Breast epithelium (tissue), 4 donors: ENCODE measurements around the gene OR56B4. TPM values are rescaled to one million over a fixed set of nuclear protein-coding genes. Genes with fewer than 3 reads are reported as not detected.
"Not testable (repeated sequence)": the region's sequence is repeated elsewhere in the genome, so short reads cannot be mapped to it uniquely, and the experiment has no call there.

Experiments
- DNase-seq, 2 donors: peaks; one replicate each; pipeline ENCODE4 v3.0.0-alpha.2; 2019; ENCODE audit warnings: low spot score in 2 of 2
- H3K27ac ChIP-seq, 2 donors: fragments of 200-600 bp; sonication (generic) in 1 of 2; one replicate each; pipeline ENCODE4 v1.5.1; 2016 to 2019; ENCODE audit warnings: mild to moderate bottlenecking in 1 of 2
- H3K27me3 ChIP-seq, 2 donors: fragments of 200-600 bp; sonication (generic) in 1 of 2; one replicate each; pipeline versions ENCODE4 v1.5.1 to v1.6.0; 2017 to 2019; ENCODE audit warnings: control low read depth in 1 of 2, mild to moderate bottlenecking in 1 of 2
- H3K36me3 ChIP-seq: fragments of 200-600 bp; one replicate; pipeline ENCODE4 v1.5.1; 2019
- H3K4me1 ChIP-seq, 2 donors: fragments of 200-600 bp; sonication (generic); one replicate each; pipeline ENCODE4 v1.5.1; 2016 to 2019; ENCODE audit warnings: control low read depth in 1 of 2
- H3K4me3 ChIP-seq, 3 donors: fragments of 200-600 bp; sonication (generic); 1 replicate in 2 of 3; 2 replicates in 1 of 3; pipeline ENCODE4 v1.5.1; 2016 to 2019; ENCODE audit warnings: mild to moderate bottlenecking in 3 of 3, moderate library complexity in 2 of 3
- H3K9me3 ChIP-seq, 2 donors: fragments of 200-600 bp; sonication (generic) in 1 of 2; one replicate each; pipeline ENCODE4 v1.5.1; 2016 to 2019; ENCODE audit warnings: control low read depth in 1 of 2
- POLR2A ChIP-seq: fragments of 450-650 bp; IDR thresholded peaks from one replicate; pipeline ENCODE4 v1.6.1; 2016; ENCODE audit warnings: antibody characterized with exemption, mild to moderate bottlenecking, moderate library complexity
- POLR2AphosphoS5 ChIP-seq, 3 donors: sonication (generic); formaldehyde crosslinking; IDR thresholded peaks; one replicate each; pipeline ENCODE4 v1.6.1; 2017; ENCODE audit warnings: antibody characterized with exemption in 3 of 3
- intact Hi-C: fragments of 100-400 bp; cut with DNase I; formaldehyde crosslinking; loops from one replicate; pipeline ENCODE4 v1.15.1; 2023; ENCODE audit warnings: low total_unique reads
- total RNA-seq, 3 donors: library from RNA; depleted of rRNA; stranded (reverse); fragments of >200 nt; gene quantifications; one replicate each; pipeline ENCODE4 v1.1.0, GENCODE V29; 2016
- TF ChIP-seq, protein P1 (sequence below), 3 donors: fragments of 450-650 bp; IDR thresholded peaks; one replicate each; pipeline ENCODE4 v1.5.1; 2016 to 2017; ENCODE audit warnings: antibody characterized with exemption in 3 of 3, mild to moderate bottlenecking in 3 of 3, moderate library complexity in 3 of 3

Gene OR56B4, protein sequence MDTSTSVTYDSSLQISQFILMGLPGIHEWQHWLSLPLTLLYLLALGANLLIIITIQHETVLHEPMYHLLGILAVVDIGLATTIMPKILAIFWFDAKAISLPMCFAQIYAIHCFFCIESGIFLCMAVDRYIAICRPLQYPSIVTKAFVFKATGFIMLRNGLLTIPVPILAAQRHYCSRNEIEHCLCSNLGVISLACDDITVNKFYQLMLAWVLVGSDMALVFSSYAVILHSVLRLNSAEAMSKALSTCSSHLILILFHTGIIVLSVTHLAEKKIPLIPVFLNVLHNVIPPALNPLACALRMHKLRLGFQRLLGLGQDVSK
- not detected for total RNA-seq

DNA sequence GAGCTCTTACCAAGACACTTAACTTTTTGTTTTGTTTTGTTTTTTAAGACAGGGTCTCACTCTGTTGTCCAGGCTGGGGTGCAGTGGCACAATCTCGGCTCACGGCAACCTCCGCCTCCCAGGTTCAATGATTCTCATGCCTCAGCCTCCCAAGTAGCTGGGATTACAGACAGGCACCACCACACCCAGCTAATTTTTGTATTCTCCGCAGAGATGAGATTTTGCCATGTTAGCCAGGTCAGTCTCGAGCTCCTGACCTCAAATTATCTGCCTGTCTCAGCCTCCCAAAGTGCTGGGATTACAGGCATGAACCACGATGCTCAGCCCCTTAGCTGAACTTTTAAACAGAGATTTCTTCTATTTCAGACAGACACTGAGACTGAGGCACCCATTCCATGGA, at the start of gene OR56B4:
Gene OR56B4 (plus strand): TSS at position 301 of the 400 bp plus-strand sequence. CDS start 95 bp downstream, at position 396.
- H3K36me3 ChIP-seq, H3K4me3 ChIP-seq, H3K9me3 ChIP-seq, H3K27me3 ChIP-seq, DNase-seq, H3K27ac ChIP-seq, H3K4me1 ChIP-seq, intact Hi-C loops: not testable (repeated sequence)

DNA sequence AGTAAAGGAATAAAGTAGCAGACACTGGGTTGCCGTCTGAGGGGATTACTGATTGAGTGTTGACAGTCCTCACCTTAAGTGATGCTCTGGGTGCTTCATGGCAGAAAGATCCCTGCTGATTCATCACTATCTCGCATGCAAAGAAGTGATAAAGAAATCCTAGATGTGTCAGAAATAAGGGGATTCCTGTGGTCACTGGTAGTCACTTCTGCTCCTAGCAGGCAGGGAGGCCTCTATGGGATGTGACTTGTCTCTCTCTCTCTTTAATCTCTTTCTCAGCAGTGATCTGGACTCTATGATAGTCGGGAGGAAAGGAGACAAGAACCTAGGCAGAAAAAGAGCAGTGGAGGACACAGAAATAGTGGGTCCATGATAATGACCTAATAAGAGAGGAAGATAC, 46.0 kb upstream of the OR56B4 start:
- H3K9me3 ChIP-seq = no peaks in the 10 kb centered on the region
- H3K27me3 ChIP-seq = no peaks in the 10 kb centered on the region
- no peak for DNase-seq
- TF ChIP-seq, protein P1, sequence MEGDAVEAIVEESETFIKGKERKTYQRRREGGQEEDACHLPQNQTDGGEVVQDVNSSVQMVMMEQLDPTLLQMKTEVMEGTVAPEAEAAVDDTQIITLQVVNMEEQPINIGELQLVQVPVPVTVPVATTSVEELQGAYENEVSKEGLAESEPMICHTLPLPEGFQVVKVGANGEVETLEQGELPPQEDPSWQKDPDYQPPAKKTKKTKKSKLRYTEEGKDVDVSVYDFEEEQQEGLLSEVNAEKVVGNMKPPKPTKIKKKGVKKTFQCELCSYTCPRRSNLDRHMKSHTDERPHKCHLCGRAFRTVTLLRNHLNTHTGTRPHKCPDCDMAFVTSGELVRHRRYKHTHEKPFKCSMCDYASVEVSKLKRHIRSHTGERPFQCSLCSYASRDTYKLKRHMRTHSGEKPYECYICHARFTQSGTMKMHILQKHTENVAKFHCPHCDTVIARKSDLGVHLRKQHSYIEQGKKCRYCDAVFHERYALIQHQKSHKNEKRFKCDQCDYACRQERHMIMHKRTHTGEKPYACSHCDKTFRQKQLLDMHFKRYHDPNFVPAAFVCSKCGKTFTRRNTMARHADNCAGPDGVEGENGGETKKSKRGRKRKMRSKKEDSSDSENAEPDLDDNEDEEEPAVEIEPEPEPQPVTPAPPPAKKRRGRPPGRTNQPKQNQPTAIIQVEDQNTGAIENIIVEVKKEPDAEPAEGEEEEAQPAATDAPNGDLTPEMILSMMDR (IDR thresholded peaks at IDR 0.05) = no peak
- H3K27ac ChIP-seq = no peak overlapping the region
- intact Hi-C loops = no loop called here
- no peak overlapping the region for H3K4me3 ChIP-seq
- H3K36me3 ChIP-seq = no peaks in the 10 kb centered on the region
- H3K4me1 ChIP-seq = no peaks in the 10 kb centered on the region

DNA sequence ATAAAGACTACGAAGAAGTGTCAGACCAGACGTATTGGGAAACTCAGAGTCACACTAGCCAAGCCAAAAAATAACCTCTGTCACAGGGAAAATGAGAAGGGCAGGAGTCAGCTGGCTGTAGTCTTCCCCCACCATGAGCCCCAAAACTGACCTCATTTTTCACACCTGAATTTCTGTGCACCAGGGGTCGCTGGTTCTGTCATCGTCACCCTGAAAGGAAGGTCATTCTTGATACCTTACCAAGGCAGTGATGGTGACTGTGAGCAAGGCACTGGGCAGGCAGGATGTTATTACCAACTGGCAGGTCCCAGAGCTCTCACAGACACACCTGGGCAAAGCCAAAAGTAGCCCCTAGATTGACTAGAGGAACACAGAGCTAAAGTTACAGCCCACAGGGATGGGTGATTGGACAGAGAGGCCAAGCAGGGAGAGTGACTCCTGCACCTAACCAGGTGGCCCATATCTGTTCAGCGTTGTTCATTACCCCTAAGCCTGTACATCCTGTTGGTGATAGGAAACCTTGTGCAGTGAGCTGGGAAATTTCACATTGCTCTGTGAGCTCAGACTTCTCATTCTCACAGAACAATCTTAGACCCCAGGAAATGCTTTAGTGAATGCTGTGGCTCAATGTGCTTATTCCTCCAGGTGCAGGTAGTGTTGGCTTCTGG, 44.7 kb upstream of the OR56B4 start:
- H3K4me3 ChIP-seq = no peak overlapping the region
- no peak overlapping the region for H3K27ac ChIP-seq
- H3K4me1 ChIP-seq = no peaks in the 10 kb centered on the region
- no peak for DNase-seq
- H3K36me3 ChIP-seq = no peaks in the 10 kb centered on the region
- intact Hi-C loops = no loop called here
- no peaks in the 10 kb centered on the region for H3K27me3 ChIP-seq
- H3K9me3 ChIP-seq = no peaks in the 10 kb centered on the region
- TF ChIP-seq, protein P1 (IDR thresholded peaks at IDR 0.05) = no peak
- no peak for TF ChIP-seq POLR2AphosphoS5 (IDR thresholded peaks at IDR 0.05)
- no peak for TF ChIP-seq POLR2A

DNA sequence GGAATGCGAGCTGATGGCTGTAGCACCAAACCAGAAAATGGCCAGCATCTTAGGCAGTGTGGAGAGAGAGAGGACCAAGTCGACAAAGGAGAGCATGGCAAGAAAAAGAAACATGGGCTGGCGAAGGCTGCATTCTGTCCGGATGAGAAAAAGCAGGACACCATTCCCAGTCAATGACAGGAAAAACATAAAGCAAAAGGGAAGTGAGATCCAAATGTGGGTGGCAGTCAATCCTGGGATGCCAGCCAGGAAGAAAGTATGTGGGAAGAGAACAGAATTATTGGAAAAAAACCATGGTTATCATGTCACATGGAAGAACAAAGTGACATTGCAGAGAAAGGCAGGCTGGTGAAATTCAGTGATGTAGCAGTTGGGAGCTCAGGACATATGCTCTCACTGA, 40.0 kb upstream of the OR56B4 start:
- Histone ChIP-seq H3K4me1 (no peaks in the 10 kb centered on the region), H3K4me3 (no peak overlapping the region), H3K9me3 (no peaks in the 10 kb centered on the region), H3K27ac (no peak overlapping the region), H3K27me3 (no peaks in the 10 kb centered on the region), H3K36me3 (no peaks in the 10 kb centered on the region)
- no peak for DNase-seq
- TF ChIP-seq, protein P1 (IDR thresholded peaks at IDR 0.05) = no peak
- TF ChIP-seq POLR2AphosphoS5 (IDR thresholded peaks at IDR 0.05) (no peak), POLR2A (no peak)
- intact Hi-C loops = no loop called here

DNA sequence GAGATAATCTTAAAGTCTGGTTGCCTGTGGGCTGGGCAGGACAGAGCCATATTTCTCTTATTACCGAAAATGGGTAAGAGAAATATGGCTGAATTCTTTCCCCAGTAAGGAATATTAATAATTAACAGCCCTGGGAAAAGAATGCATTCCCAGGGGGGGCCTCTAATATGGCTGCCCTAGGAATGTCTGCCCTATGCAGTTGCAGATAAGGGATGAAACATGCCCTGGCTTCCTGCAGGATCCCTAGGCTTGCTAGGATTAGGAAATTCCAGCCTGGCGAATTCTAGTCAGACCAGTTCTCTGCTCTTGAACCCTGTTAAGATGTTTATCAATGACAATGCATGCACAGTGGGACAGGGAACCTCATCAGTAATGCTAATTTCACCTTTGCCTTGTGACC, 31.0 kb upstream of the OR56B4 start:
- DNase-seq, H3K27me3 ChIP-seq, H3K36me3 ChIP-seq, H3K27ac ChIP-seq, H3K4me3 ChIP-seq, H3K9me3 ChIP-seq, H3K4me1 ChIP-seq, intact Hi-C loops: not testable (repeated sequence)

DNA sequence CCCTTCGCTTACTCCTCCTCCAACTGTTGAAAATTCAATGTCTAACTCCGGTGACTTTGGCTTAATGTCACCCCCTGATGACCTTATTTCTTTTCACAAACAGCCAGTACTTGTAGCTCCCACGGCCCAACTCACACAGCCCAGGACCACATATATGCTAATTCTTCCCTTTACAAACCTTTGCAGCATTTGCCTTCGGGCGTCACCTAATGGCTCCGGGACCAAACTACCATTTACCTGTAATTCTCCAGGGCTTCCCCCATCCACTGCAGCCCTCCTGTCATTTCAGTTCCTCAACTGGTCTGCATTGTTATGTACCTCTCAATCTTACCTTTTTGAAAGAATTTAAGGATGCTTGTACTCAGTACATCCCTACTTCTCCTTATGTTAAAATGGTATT, 29.8 kb upstream of the OR56B4 start:
- peaks cover 0 to 7% of the 10 kb centered on the region in 2 donors for H3K9me3 ChIP-seq
- no peak overlapping the region for H3K27ac ChIP-seq
- intact Hi-C loops = no loop called here
- DNase-seq = no peak
- no peaks in the 10 kb centered on the region for H3K27me3 ChIP-seq
- H3K36me3 ChIP-seq = no peaks in the 10 kb centered on the region
- TF ChIP-seq POLR2A (no peak), POLR2AphosphoS5 (IDR thresholded peaks at IDR 0.05) (no peak)
- no peaks in the 10 kb centered on the region for H3K4me1 ChIP-seq
- no peak overlapping the region for H3K4me3 ChIP-seq
